Mesenchymal stem cell (in vitro differentiated cells and primary cell): ENCODE measurements around the gene GNG7.
"Not testable (repeated sequence)": the region's sequence is repeated elsewhere in the genome, so short reads cannot be mapped to it uniquely, and the experiment has no call there.

Source experiments
- DNase-seq: peaks from one replicate; pipeline ENCODE4 v3.0.0-alpha.2; 2013
- H2AFZ ChIP-seq: one replicate; pipeline ENCODE4 v1.6.1; 2013; ENCODE audit warnings: low read depth, mild to moderate bottlenecking, control low read depth, inconsistent platforms, low read length, moderate library complexity
- H2AK5ac ChIP-seq: 2 replicates; pipeline ENCODE4 v1.6.1; 2013; ENCODE audit warnings: low read length, moderate library complexity, mild to moderate bottlenecking, inconsistent platforms; ENCODE audit not compliant: severe bottlenecking
- H2BK120ac ChIP-seq: one replicate; pipeline ENCODE4 v1.6.1; 2013; ENCODE audit warnings: low read depth, mild to moderate bottlenecking, inconsistent platforms, low read length, moderate library complexity
- H2BK12ac ChIP-seq, 2 experiments: one replicate each; pipeline ENCODE4 v1.6.1; 2013; ENCODE audit warnings: inconsistent platforms in 2 of 2, low read length in 2 of 2, mild to moderate bottlenecking in 2 of 2, moderate library complexity in 2 of 2, control low read depth in 1 of 2
- H2BK15ac ChIP-seq: one replicate; pipeline ENCODE4 v1.6.1; 2013; ENCODE audit warnings: mild to moderate bottlenecking, low read depth, inconsistent platforms; ENCODE audit not compliant: poor library complexity, severe bottlenecking
- H2BK5ac ChIP-seq: 2 replicates; pipeline ENCODE4 v1.6.1; 2013; ENCODE audit warnings: low read depth, mild to moderate bottlenecking, low read length, control low read depth, inconsistent platforms; ENCODE audit not compliant: poor library complexity, severe bottlenecking
- H3K14ac ChIP-seq, 2 experiments: one replicate each; pipeline ENCODE4 v1.6.1; 2013; ENCODE audit warnings: inconsistent platforms in 2 of 2, low read length in 2 of 2, control low read depth in 1 of 2, mild to moderate bottlenecking in 1 of 2, moderate library complexity in 1 of 2
- H3K18ac ChIP-seq, 2 experiments: one replicate each; pipeline ENCODE4 v1.6.1; 2013; ENCODE audit warnings: inconsistent platforms in 2 of 2, low read length in 2 of 2, control low read depth in 1 of 2, low read depth in 1 of 2, mild to moderate bottlenecking in 1 of 2
- H3K23ac ChIP-seq, 2 experiments: one replicate each; pipeline ENCODE4 v1.6.1; 2013; ENCODE audit warnings: inconsistent platforms in 2 of 2, low read length in 2 of 2, mild to moderate bottlenecking in 2 of 2, moderate library complexity in 2 of 2, control low read depth in 1 of 2
- H3K27ac ChIP-seq: 2 replicates; pipeline ENCODE4 v1.5.1; 2013; ENCODE audit warnings: mild to moderate bottlenecking, moderate library complexity, low read length, control low read depth, inconsistent platforms; ENCODE audit not compliant: poor library complexity, severe bottlenecking
- H3K27me3 ChIP-seq, 2 experiments: 2 replicates each; pipeline versions ENCODE4 v1.6.1 to v1.7.0; 2013; ENCODE audit warnings: low read length in 2 of 2, mild to moderate bottlenecking in 2 of 2, moderate library complexity in 2 of 2, control low read depth in 1 of 2, inconsistent platforms in 1 of 2; ENCODE audit not compliant: control insufficient read depth in 1 of 2, insufficient read depth in 1 of 2
- H3K36me3 ChIP-seq, 2 experiments: 2 replicates each; pipeline versions ENCODE4 v1.6.1 to v1.7.0; 2013; ENCODE audit warnings: low read length in 2 of 2, control low read depth in 1 of 2, inconsistent platforms in 1 of 2, low read depth in 1 of 2, mild to moderate bottlenecking in 1 of 2; ENCODE audit not compliant: insufficient read depth in 2 of 2, control insufficient read depth in 1 of 2
- H3K4ac ChIP-seq, 2 experiments: one replicate each; pipeline ENCODE4 v1.6.1; 2013; ENCODE audit warnings: inconsistent platforms in 2 of 2, low read length in 2 of 2, mild to moderate bottlenecking in 2 of 2, moderate library complexity in 2 of 2, control low read depth in 1 of 2, low read depth in 1 of 2
- H3K4me1 ChIP-seq: 2 replicates; pipeline ENCODE4 v1.6.1; 2013; ENCODE audit warnings: low read depth, low read length, control low read depth; ENCODE audit not compliant: control insufficient read depth, insufficient read depth
- H3K4me2 ChIP-seq: 2 replicates; pipeline ENCODE4 v1.6.1; 2013; ENCODE audit warnings: low read length, mild to moderate bottlenecking, inconsistent platforms; ENCODE audit not compliant: poor library complexity, severe bottlenecking
- H3K4me3 ChIP-seq, 2 experiments: 2 replicates each; pipeline versions ENCODE4 v1.5.1 to v1.7.0; 2013; ENCODE audit warnings: low read length in 2 of 2, mild to moderate bottlenecking in 2 of 2, control low read depth in 1 of 2, low read depth in 1 of 2; ENCODE audit not compliant: insufficient read depth in 1 of 2
- H3K79me1 ChIP-seq: replicated peaks from 2 replicates; pipeline ENCODE4 v1.6.1; 2013; ENCODE audit warnings: mild to moderate bottlenecking, control low read depth, low read length, inconsistent platforms; ENCODE audit not compliant: poor library complexity, severe bottlenecking
- H3K9ac ChIP-seq: 2 replicates; pipeline ENCODE4 v1.7.0; 2013; ENCODE audit warnings: mild to moderate bottlenecking, low read length, moderate library complexity
- H3K9me3 ChIP-seq: 2 replicates; pipeline ENCODE4 v1.7.0; 2013; ENCODE audit warnings: mild to moderate bottlenecking, low read length; ENCODE audit not compliant: control insufficient read depth
- H4K8ac ChIP-seq: one replicate; pipeline ENCODE4 v1.6.1; 2013; ENCODE audit warnings: inconsistent platforms, mild to moderate bottlenecking, low read length, moderate library complexity
- H4K91ac ChIP-seq: one replicate; pipeline ENCODE4 v1.6.1; 2013; ENCODE audit warnings: mild to moderate bottlenecking, low read length, inconsistent platforms
- WGBS: methylation state at CpG from one replicate; pipeline ENCODE4 v1.1.7; 2013; ENCODE audit warnings: mixed read lengths; 5-methylcytosine and 5-hydroxymethylcytosine counted together

Gene GNG7

GRCh38 chr19:2494447-2495129 lies 207.9 kb downstream of the GNG7 start:
- H3K4ac ChIP-seq = peak overlapping the region; percentile 53 to 79
- peak overlapping the region; percentile 88 for H3K9ac ChIP-seq
- DNase-seq = peak; percentile 96
- H3K36me3 ChIP-seq = no peaks in the 10 kb centered on the region
- peak overlapping the region; percentile 93 for H4K8ac ChIP-seq
- no peak overlapping the region for H2BK5ac ChIP-seq
- H3K14ac ChIP-seq = peak overlapping the region in 1 of 2 experiments; percentile 90
- H3K9me3 ChIP-seq = no peaks in the 10 kb centered on the region
- peak overlapping the region; percentile 6 for H2BK120ac ChIP-seq
- H2BK12ac ChIP-seq = peak overlapping the region in 1 of 2 experiments; percentile 81
- H3K23ac ChIP-seq = no peak overlapping the region
- no peaks in the 10 kb centered on the region for H3K79me1 ChIP-seq
- peak overlapping the region; percentile 77 for H2BK15ac ChIP-seq
- H3K4me2 ChIP-seq = peak overlapping the region; percentile 78
- H3K4me3 ChIP-seq = peak overlapping the region; percentile 56 to 82
- no peak overlapping the region for H2AK5ac ChIP-seq
- H3K4me1 ChIP-seq = peaks cover 41% of the 10 kb centered on the region
- peak overlapping the region; percentile 76 for H2AFZ ChIP-seq
- peak overlapping the region; percentile 91 to 94 for H3K18ac ChIP-seq
- peaks cover 0 to 3% of the 10 kb centered on the region in 2 experiments for H3K27me3 ChIP-seq
- peak overlapping the region; percentile 88 for H4K91ac ChIP-seq
- no peak overlapping the region for H3K27ac ChIP-seq
- WGBS = 22% methylated on average over 63 of the region's 72 CpGs

GRCh38 chr19:2494084-2494446 lies 208.4 kb downstream of the GNG7 start:
- peak overlapping the region in 1 of 2 experiments; percentile 26 for H3K4ac ChIP-seq
- no peak overlapping the region for H3K23ac ChIP-seq
- 53% methylated on average over 20 of the region's 21 CpGs for WGBS
- H3K36me3 ChIP-seq = no peaks in the 10 kb centered on the region
- H3K18ac ChIP-seq = no peak overlapping the region
- no peak overlapping the region for H3K9ac ChIP-seq
- no peak overlapping the region for H2BK5ac ChIP-seq
- no peak overlapping the region for H2BK15ac ChIP-seq
- H3K4me1 ChIP-seq = peaks cover 42% of the 10 kb centered on the region
- peak overlapping the region; percentile 77 for H4K8ac ChIP-seq
- H2AK5ac ChIP-seq = peak overlapping the region; percentile 75
- peaks cover 0 to 6% of the 10 kb centered on the region in 2 experiments for H3K27me3 ChIP-seq
- H3K4me3 ChIP-seq = peak overlapping the region; percentile 56 to 82
- H3K9me3 ChIP-seq = no peaks in the 10 kb centered on the region
- no peak overlapping the region for H2AFZ ChIP-seq
- DNase-seq = peak; percentile 86
- H3K14ac ChIP-seq = peak overlapping the region in 1 of 2 experiments; percentile 58
- H3K27ac ChIP-seq = no peak overlapping the region
- H3K4me2 ChIP-seq = no peak overlapping the region
- H3K79me1 ChIP-seq = no peaks in the 10 kb centered on the region
- H2BK120ac ChIP-seq = no peak overlapping the region
- peak overlapping the region in 1 of 2 experiments; percentile 50 for H2BK12ac ChIP-seq
- H4K91ac ChIP-seq = peak overlapping the region; percentile 88

GRCh38 chr19:2493448-2493847 lies 209.0 kb downstream of the GNG7 start:
- H3K4me3 ChIP-seq, H3K14ac ChIP-seq, H2BK5ac ChIP-seq, H2BK15ac ChIP-seq, H3K23ac ChIP-seq, H4K8ac ChIP-seq, H3K9me3 ChIP-seq, H3K27ac ChIP-seq, H3K27me3 ChIP-seq, H3K9ac ChIP-seq, H4K91ac ChIP-seq, DNase-seq, H2AFZ ChIP-seq, H3K79me1 ChIP-seq, H3K18ac ChIP-seq, H2BK12ac ChIP-seq, H3K36me3 ChIP-seq, H3K4me2 ChIP-seq, H2BK120ac ChIP-seq, H3K4ac ChIP-seq: not testable (repeated sequence)
- Histone ChIP-seq H2AK5ac (peak overlapping the region; percentile 75), H3K4me1 (peaks cover 42% of the 10 kb centered on the region)
- 74% methylated on average over 14 of the region's 14 CpGs for WGBS

GRCh38 chr19:2492870-2493269 lies 209.6 kb downstream of the GNG7 start:
- H2BK15ac ChIP-seq = no peak overlapping the region
- H2BK5ac ChIP-seq = no peak overlapping the region
- H4K8ac ChIP-seq = no peak overlapping the region
- DNase-seq = no peak
- no peaks in the 10 kb centered on the region for H3K79me1 ChIP-seq
- no peak overlapping the region for H3K4me3 ChIP-seq
- no peak overlapping the region for H2BK12ac ChIP-seq
- no peak overlapping the region for H2AFZ ChIP-seq
- H2BK120ac ChIP-seq = no peak overlapping the region
- no peak overlapping the region for H3K27ac ChIP-seq
- H4K91ac ChIP-seq = no peak overlapping the region
- no peaks in the 10 kb centered on the region for H3K36me3 ChIP-seq
- H3K18ac ChIP-seq = no peak overlapping the region
- peaks cover 0 to 10% of the 10 kb centered on the region in 2 experiments for H3K27me3 ChIP-seq
- 81% methylated on average over 4 of the region's 8 CpGs for WGBS
- peak overlapping the region; percentile 97 for H2AK5ac ChIP-seq
- no peak overlapping the region for H3K9ac ChIP-seq
- no peaks in the 10 kb centered on the region for H3K9me3 ChIP-seq
- H3K4ac ChIP-seq = no peak overlapping the region
- no peak overlapping the region for H3K4me2 ChIP-seq
- no peak overlapping the region for H3K23ac ChIP-seq
- H3K4me1 ChIP-seq = peaks cover 44% of the 10 kb centered on the region
- H3K14ac ChIP-seq = no peak overlapping the region
